Right forelimb (tissue), 1 donor: Measurements from ENCODE around the gene OR8S1.
"Not testable (repeated sequence)": the region's sequence is repeated elsewhere in the genome, so short reads cannot be mapped to it uniquely, and the experiment has no call there.

Experiments used
- DNase-seq: peaks from one replicate; pipeline ENCODE4 v3.0.0-alpha.2; 2018

The OR8S1 gene

GRCh38 chr12:48525332-48525731, at the start of gene OR8S1:
OR8S1 (plus strand) TSS chr12:48525632; CDS start chr12:48525632, 0 bp downstream.
- DNase-seq: no peak

- no peak for DNase-seq
Observed at GRCh38 chr12:48482198-48482597, 43.2 kb upstream of the OR8S1 start, which contains the start of gene C12orf54. C12orf54 (plus strand) TSS chr12:48482498; CDS start chr12:48483297, 799 bp downstream.

GRCh38 chr12:48482930-48483329, 42.5 kb upstream of the OR8S1 start:
- DNase-seq: no peak

GRCh38 chr12:48486261-48486660, 39.2 kb upstream of the OR8S1 start:
- DNase-seq: no peak

- DNase-seq: no peak
Observed at GRCh38 chr12:48486679-48487078, 38.8 kb upstream of the OR8S1 start.

GRCh38 chr12:48489012-48489411, 36.4 kb upstream of the OR8S1 start:
- no peak for DNase-seq

- DNase-seq: not testable (repeated sequence)
Observed at GRCh38 chr12:48489456-48489855, 36.0 kb upstream of the OR8S1 start.

GRCh38 chr12:48500281-48500680, 25.2 kb upstream of the OR8S1 start:
- not testable (repeated sequence) for DNase-seq

- DNase-seq: not testable (repeated sequence)
Observed at GRCh38 chr12:48506836-48507235, 18.6 kb upstream of the OR8S1 start.

GRCh38 chr12:48508987-48509386, 16.4 kb upstream of the OR8S1 start:
- no peak for DNase-seq

GRCh38 chr12:48510111-48510510, 15.3 kb upstream of the OR8S1 start:
- no peak for DNase-seq

GRCh38 chr12:48512855-48513254, 12.6 kb upstream of the OR8S1 start:
- DNase-seq: no peak

GRCh38 chr12:48514728-48515127, 10.7 kb upstream of the OR8S1 start:
- no peak for DNase-seq

GRCh38 chr12:48520381-48520780, 5.1 kb upstream of the OR8S1 start:
- DNase-seq: not testable (repeated sequence)

- no peak for DNase-seq
Observed at GRCh38 chr12:48527891-48528670, 2.6 kb downstream of the OR8S1 start.

- no peak for DNase-seq
Observed at GRCh38 chr12:48532601-48533000, 7.2 kb downstream of the OR8S1 start.

- no peak for DNase-seq
Observed at GRCh38 chr12:48536602-48537001, 11.2 kb downstream of the OR8S1 start.

- DNase-seq: no peak
Observed at GRCh38 chr12:48542300-48542928, 17.0 kb downstream of the OR8S1 start.

- DNase-seq: no peak
Observed at GRCh38 chr12:48545833-48546469, 20.5 kb downstream of the OR8S1 start.

- not testable (repeated sequence) for DNase-seq
Observed at GRCh38 chr12:48547012-48547411, 21.6 kb downstream of the OR8S1 start.

- not testable (repeated sequence) for DNase-seq
Observed at GRCh38 chr12:48551636-48552035, 26.2 kb downstream of the OR8S1 start.

GRCh38 chr12:48553666-48554343, 28.4 kb downstream of the OR8S1 start:
- DNase-seq: not testable (repeated sequence)

GRCh38 chr12:48556631-48557030, 31.2 kb downstream of the OR8S1 start:
- DNase-seq: no peak
